ENCODE measurements around the gene LIPA.
"Not testable (repeated sequence)": the region's sequence is repeated elsewhere in the genome, so short reads cannot be mapped to it uniquely, and the experiment has no call there.

Gene LIPA

GRCh38 chr10:89251409-89252224 lies at the start of gene LIPA:
Gene LIPA (minus strand): TSS chr10:89251775. CDS start chr10:89247648, 4,127 bp downstream.
- peak; percentile 98 for DNase-seq

- DNase-seq: no peak
Observed at GRCh38 chr10:89301232-89301631, 49.7 kb upstream of the LIPA start.

DNA sequence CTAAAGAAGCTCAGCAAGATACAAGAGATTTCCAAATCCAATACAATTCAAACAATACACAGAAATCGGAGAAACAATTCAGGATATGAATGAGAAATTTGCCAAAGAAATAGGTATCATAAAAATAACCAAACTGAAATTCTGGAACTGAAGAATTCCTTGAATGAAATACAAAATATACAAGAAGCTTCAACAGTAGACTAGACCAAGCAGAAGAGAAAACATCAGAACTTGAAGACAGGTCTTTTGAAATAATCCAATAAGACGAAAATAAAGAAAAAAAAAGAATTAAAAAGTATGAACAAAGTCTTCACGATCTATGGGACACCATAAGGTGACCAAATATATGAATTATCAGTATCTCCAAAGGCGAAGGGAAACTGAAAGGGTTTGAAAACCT lies 47.5 kb upstream of the LIPA start:
- DNase-seq: no peak

DNA sequence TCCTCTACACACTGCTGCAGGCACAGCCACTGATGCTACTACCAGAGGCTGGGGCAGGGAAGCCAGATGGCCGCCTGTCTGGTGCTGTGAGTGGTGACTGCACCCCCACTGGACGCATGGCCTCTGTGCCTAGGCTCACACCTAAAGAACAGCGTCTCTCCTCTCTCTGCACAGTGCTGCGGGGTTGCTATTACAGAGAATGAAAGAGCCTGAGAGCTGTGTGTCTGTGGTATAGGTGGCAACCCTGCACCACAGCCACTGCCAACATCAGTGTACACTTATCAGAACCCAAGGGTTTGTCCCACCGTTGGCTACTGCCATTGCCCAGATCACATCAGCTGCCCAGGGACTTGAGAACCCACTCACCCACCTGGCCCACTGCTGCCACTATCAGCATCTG lies 46.2 kb upstream of the LIPA start:
- no peak for DNase-seq

DNA sequence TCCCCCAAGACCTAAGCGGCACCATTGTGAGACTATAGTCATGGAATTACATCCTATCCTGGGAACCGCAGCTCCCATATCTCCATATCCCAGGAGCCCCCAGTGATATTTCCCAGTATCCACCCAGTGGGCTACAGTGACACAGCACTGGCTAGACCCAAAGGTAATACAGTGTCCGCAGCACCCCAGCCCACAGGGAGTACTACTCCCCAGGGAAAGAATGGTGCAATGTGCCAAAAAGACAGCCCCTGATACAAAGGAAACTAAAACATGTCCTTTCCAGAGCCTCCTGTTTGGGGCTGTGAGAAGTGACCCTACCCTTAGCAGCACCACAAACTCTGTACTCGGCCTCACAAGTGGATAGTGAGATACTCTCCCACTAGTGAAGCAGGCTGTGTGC lies 45.8 kb upstream of the LIPA start:
- no peak for DNase-seq

- DNase-seq: no peak
Observed at GRCh38 chr10:89296220-89296648, 44.7 kb upstream of the LIPA start.

DNA sequence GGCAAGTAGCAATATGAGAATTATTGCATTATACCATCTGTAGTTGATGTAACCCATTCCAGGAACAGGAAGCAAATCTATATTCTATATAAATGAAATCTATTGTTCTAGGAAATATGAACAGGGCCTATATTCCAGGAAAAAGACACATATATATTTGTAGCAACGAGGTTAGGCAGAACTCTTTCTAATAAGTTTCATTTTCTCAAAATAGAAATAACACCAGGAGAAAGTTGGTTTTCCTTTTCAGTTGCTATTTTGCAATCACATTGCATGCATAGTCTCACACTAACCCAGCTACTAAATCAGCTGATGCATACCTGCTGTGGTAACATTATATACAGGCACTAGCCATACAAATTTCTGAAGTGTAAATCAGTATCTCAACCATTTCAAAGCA lies 44.0 kb upstream of the LIPA start:
- no peak for DNase-seq

DNA sequence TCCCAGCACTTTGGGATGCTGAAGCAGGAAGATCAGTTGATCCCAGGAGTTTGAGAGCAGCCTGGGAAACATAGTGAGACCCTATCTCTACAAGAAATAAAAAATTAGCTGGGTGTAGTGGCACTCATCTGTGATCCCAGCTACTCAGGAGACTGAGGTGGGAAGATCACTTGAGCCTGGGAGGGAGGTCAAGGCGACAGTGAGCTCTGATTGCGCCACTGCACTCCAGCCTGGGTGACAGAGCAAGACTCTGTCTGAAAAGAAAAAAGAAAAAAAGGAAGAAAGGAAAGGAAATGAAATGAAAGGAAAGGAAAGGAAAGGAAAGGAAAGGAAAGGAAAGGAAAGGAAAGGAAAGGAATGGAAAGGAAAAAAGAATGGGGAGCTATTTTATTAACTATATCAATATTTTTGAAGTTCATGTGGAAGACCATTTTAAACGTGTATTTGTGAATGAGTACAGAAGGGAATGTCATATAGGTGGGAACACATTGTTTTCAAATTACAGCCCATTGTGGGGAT lies 43.2 kb upstream of the LIPA start:
- no peak for DNase-seq

GRCh38 chr10:89285303-89285702 lies 33.7 kb upstream of the LIPA start:
- DNase-seq: not testable (repeated sequence)

- DNase-seq: not testable (repeated sequence)
Observed at GRCh38 chr10:89284711-89285110, 33.1 kb upstream of the LIPA start.

- DNase-seq: peak; percentile 82
Observed at GRCh38 chr10:89283936-89284475, 32.4 kb upstream of the LIPA start.

GRCh38 chr10:89283025-89283935 lies 31.7 kb upstream of the LIPA start:
- no peak for DNase-seq

GRCh38 chr10:89281606-89282395 lies 30.2 kb upstream of the LIPA start:
- DNase-seq: no peak

GRCh38 chr10:89280508-89280907 lies 28.9 kb upstream of the LIPA start:
- no peak for DNase-seq

- DNase-seq: no peak
Observed at GRCh38 chr10:89279421-89279869, 27.9 kb upstream of the LIPA start.

GRCh38 chr10:89278900-89279392 lies 27.4 kb upstream of the LIPA start:
- no peak for DNase-seq

- peak; percentile 73 for DNase-seq
Observed at GRCh38 chr10:89278034-89278535, 26.5 kb upstream of the LIPA start.

GRCh38 chr10:89275383-89275782 lies 23.8 kb upstream of the LIPA start:
- DNase-seq: no peak

- no peak for DNase-seq
Observed at GRCh38 chr10:89274928-89275327, 23.4 kb upstream of the LIPA start.

DNA sequence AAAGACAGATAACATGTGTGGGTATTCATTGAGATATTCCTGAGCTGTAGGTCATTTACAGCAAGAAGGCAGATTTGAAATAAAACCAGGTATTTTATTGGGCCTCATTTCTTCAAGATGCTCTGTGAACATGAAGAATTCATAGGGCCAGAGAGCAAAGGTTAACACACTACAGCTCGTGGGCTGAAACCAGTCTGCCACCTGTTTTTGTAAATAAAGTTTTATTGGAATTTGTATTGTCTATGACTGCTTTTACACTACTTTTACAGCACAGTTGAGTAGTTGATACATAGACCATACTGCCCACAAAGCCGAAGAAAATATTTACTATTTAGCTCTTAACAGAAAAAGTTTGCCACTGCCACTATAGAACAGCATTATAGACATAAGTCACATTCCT lies 22.1 kb upstream of the LIPA start:
- no peak for DNase-seq

GRCh38 chr10:89271532-89271931 lies 20.0 kb upstream of the LIPA start:
- DNase-seq: no peak

DNA sequence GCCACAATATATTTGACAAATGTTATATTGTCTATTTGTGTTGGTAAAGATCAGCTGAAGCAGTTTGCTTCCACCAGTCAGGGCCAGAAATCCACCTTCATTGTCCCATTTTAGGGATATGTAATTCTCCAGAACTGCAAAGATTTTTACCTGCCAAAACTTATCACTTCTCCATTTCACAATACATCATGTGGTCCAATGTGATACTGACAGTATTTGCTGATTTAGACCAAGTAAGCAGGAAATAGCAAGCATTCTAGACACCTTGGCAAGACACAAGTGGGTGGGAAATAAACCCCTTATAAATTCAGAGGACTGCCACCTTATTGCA lies 18.5 kb upstream of the LIPA start:
- DNase-seq: no peak

Measured in left hindlimb (tissue), 1 donor.